ENCODE results near the gene HSP90AB1.
"Not testable (repeated sequence)": the region's sequence is repeated elsewhere in the genome, so short reads cannot be mapped to it uniquely, and the experiment has no call there.

The HSP90AB1 gene

GRCh38 chr6:44222486-44223318 lies 24.2 kb upstream of the HSP90AB1 start:
- no peak for DNase-seq

GRCh38 chr6:44223319-44224028 lies 23.4 kb upstream of the HSP90AB1 start, which contains the start of gene SLC29A1:
Gene SLC29A1 (plus strand): TSS chr6:44223595. CDS start chr6:44227314, 3,719 bp downstream.
- peak; percentile 90 for DNase-seq

- DNase-seq: no peak
Measured at GRCh38 chr6:44224029-44224964, 22.6 kb upstream of the HSP90AB1 start.

GRCh38 chr6:44224965-44225305 lies 22.0 kb upstream of the HSP90AB1 start:
- no peak for DNase-seq

- DNase-seq: no peak
Measured at GRCh38 chr6:44225579-44226325, 21.1 kb upstream of the HSP90AB1 start.

GRCh38 chr6:44226368-44227147 lies 20.3 kb upstream of the HSP90AB1 start:
- no peak for DNase-seq

- DNase-seq: no peak
Measured at GRCh38 chr6:44227148-44227793, 19.6 kb upstream of the HSP90AB1 start.

GRCh38 chr6:44228031-44228430 lies 18.9 kb upstream of the HSP90AB1 start:
- no peak for DNase-seq

GRCh38 chr6:44228433-44228832 lies 18.5 kb upstream of the HSP90AB1 start:
- DNase-seq: no peak

GRCh38 chr6:44228836-44229235 lies 18.1 kb upstream of the HSP90AB1 start:
- DNase-seq: no peak

GRCh38 chr6:44229376-44230033 lies 17.4 kb upstream of the HSP90AB1 start:
- no peak for DNase-seq

- DNase-seq: no peak
Measured at GRCh38 chr6:44230034-44230675, 16.7 kb upstream of the HSP90AB1 start.

- not testable (repeated sequence) for DNase-seq
Measured at GRCh38 chr6:44231426-44231825, 15.5 kb upstream of the HSP90AB1 start.

GRCh38 chr6:44232676-44233566 lies 14.0 kb upstream of the HSP90AB1 start:
- DNase-seq: no peak

GRCh38 chr6:44233567-44234100 lies 13.3 kb upstream of the HSP90AB1 start:
- DNase-seq: no peak

- no peak for DNase-seq
Measured at GRCh38 chr6:44234101-44235025, 12.5 kb upstream of the HSP90AB1 start.

GRCh38 chr6:44235269-44235668 lies 11.6 kb upstream of the HSP90AB1 start:
- no peak for DNase-seq
